GM19452 (cell line): ENCODE measurements around the gene DDX1.
"Not testable (repeated sequence)": the region's sequence is repeated elsewhere in the genome, so short reads cannot be mapped to it uniquely, and the experiment has no call there.

Experiments
- ATAC-seq: cut with Tn5 transposase; IDR thresholded peaks from one replicate; pipeline ENCODE4 v1.9.1; 2021; ENCODE audit not compliant: unreplicated experiment

DDX1 gene

DNA sequence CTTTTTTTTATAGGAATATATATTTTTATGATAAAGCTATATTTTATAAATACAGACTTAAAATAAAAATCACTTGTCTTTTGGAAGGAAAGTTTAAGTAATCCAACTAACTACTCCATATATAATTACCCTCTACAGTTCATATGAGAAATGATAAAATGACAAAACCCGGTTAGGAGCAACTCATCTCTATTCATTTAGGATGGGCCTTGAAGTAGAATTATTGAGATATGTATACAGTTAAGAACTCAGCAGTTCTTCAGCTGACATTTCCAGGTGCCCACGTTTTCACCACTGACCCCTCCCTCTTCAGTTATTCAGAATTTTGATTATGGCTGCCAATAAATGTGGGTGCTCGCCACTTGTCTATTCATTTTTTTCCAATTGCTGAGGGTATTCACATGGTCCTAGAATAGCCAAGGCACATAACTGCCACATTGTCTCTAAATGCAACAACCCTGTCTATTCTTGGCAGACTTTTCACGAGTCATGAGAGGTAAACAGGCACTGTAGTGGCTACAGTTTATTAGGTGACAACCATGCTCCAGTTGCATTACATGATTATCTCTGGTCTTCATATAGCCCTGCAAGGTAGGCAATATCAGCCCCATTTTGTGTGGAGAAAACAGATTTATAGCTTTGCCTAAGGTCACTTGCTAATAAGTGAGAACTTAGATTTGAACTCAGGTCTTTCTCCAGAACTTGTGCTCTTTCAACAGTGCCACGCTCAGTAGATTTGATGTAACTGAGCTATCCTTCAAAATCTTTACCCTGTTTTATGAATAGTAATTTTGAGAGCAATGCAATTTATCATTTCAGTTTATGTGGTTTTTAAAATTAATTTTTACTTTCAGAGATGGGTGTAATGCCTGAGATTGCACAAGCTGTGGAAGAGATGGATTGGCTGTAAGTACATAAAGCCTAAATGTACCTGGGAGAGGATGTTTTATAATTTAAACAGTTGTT lies 2.9 kb downstream of the DDX1 start:
- ATAC-seq = no peak

DNA sequence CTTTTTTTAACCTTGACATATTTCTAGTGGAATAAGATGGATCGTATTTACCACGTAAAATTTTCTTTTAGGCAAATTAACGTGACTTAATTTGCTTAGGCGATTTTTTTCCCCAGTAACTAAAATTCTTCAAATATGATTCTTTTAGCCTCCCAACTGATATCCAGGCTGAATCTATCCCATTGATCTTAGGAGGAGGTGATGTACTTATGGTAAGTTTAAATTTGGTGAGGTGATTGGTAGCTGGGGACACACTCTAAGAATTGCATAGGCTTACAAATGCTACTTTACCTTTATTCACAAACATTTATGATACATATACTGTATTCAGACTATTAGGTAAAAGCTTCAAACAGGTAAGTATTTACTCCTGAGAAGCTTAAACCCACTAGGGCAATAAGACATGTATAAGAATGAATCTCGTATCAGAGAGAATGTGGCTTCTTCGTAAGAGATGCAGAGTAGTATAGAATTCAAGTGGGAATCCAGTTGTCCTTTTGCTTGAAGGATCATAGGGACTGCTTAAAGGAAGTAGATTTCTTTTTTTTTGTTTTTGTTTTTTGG lies 3.8 kb downstream of the DDX1 start:
- ATAC-seq = no peak

DNA sequence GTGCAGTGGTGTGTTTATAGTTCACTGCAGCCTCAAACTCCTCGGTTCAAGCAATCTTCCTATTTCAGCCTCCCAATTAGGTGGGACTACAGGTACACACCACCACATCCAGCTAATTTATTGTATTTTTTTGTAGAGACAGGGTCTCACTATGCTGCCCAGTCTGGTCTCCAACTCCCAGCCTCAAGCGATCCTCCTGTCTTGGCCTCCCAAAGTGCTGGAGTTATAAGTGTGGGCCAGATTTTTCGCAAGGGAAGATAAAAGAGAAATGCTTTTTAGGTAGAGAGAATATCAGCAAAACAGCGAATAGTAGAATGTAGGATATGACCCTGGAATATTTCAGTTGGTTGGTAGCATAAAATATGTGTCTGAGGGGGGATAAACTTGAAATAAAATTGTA lies 4.3 kb downstream of the DDX1 start:
- ATAC-seq = no peak

DNA sequence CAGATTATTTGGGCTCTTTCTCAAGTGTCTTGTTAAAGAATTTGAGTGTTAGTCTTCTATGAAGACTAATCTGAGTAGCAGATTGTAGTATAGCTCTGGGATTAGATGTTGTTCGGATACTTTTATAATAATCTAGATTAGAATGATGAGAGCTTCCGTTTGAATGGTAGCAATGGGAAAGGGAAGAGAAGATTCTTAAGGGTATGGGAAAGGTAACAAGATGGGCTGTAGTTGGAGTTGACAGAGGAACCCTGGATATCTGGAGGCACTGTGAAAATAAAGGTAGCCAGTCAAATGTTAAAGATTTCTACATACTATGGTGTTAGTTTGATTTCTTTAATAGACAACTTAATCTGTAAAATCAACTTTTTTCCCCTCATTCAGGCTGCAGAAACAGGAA lies 4.7 kb downstream of the DDX1 start:
- no peak for ATAC-seq

DNA sequence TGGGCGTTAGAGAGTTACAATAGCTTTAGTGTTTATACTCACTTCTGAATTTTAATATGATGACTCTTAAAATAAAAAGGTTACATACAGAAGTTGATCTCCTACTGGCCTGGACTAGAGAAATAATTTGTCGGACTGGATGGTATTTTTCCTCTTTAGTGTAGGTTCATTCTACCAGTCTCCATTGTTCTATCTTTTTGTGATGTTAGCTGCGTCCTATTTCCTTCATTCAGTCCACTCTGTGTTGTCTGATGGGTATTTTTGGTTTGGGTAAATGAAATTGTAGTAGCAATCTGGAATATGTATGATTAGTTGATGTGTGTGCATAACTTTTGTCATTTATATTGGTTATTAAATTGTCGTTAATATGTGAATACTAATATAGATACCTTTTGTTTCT lies 5.3 kb downstream of the DDX1 start:
- ATAC-seq = no peak

DNA sequence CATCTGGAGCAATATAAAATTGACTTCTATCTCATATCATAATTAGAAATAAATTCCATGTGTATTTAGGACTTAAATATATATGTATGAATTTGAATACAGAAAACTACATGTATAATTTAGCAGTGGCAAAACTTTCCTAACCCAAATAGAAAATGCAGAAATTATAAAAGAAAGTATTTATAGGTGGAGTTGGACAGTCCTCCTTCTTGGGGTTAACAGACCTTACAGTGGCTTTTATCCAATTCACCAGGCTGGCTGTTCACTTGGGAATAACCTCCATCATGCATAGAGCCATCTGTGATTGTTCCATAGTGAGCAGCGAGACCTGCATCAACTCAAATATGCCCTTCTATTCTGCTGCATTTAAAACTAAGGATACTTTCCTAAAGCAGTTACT lies 8.3 kb downstream of the DDX1 start:
- no peak for ATAC-seq

DNA sequence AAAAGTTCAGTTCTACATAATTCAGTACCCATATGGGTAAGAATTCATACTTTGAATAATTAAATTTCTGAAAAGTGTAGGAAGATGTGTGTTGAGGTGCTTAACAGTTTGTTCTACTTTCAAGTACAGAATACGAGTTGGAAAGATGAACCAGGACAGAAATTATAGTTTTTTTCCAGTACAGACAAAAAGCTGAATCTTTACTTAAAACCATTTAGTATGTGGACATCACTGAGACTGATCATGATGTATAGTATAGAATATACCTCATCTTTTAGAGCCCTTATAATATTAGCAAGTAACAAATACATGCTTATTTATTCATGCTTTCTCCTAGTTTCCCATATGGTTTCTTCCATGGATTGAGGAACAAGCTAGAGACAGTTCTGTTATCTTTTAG lies 10.0 kb downstream of the DDX1 start:
- no peak for ATAC-seq

DNA sequence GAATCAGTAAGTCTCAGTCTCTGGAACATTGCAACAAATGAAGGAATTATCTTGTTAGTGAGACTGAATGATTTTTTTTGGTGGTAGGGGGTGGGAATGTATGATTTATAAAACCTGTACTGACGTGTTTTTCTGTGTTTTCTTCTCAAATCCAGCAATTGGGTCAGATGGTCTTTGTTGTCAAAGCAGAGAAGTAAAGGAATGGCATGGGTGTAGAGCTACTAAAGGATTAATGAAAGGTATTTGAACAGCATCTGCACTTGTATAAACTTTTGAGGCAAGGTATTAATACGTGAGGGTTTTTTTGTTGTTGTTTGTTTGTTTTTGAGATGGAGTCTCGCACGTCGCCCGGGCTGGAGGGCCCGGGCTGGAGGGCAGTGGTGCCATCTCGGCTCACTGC lies 10.7 kb downstream of the DDX1 start:
- ATAC-seq = no peak

DNA sequence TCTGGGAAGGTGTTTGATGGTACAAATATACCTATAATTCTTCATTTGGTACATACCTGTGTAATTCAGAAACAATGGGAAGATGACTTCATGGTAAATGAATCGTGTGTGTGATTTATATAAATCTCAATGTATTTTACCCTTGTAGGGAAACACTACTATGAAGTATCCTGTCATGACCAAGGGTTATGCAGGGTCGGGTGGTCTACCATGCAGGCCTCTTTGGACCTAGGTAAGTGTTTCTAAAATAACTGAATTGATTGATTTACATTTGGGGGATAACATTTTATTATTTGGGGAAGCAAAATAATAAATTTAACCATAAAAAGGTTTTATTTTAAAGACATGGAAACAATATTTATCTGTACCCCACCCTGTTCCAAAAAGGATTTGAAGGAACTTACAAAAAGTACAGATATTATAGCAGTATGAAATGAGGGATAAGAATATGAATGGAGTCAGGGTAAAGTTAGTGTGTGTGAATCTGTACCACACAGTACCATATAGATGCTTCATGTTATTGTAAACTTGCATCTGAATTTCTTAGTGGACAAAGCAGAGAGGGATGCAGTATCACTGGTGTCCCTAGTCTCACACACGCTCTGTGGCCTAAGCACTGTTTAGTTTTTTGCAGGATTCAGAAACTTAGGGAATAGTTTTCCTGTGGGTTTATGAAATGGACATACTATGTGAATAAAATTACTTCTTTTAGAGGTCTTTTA lies 11.5 kb downstream of the DDX1 start:
- no peak for ATAC-seq

DNA sequence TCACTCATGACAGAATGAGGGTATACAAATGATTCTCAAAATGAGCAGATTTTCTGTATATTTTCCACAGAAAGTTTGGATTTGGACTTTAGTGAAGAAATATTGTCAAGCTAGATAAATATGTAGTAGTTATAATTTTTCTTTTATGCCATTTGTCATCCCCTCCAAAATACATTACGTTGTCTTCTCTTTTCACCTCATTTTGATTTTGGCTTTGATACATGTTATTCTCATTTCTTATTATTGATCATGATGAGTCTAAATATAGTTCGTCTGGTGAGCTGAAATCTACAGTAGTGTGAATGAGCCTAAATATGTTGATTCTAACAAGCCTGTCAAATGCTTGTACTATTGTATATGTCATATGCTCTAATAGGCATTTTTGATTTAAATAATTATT lies 12.3 kb downstream of the DDX1 start:
- ATAC-seq = no peak

DNA sequence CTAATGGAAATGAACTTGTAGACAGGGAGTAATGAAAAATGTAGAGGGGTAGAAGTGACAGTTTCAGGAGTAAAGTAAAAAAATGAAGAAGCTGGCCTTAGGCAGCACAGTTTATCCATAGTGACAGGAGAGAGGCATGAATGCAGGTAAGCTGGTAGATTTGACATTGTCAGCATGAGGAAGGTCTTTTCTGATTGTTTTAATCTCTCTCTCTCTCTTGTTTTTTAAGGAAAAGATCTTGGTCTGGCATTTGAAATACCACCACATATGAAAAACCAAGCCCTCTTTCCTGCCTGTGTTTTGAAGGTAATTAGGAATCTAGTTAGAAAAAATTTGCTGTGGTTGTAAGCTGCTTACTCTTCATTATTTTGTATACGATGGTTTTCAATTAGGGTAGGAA lies 14.1 kb downstream of the DDX1 start:
- no peak for ATAC-seq

DNA sequence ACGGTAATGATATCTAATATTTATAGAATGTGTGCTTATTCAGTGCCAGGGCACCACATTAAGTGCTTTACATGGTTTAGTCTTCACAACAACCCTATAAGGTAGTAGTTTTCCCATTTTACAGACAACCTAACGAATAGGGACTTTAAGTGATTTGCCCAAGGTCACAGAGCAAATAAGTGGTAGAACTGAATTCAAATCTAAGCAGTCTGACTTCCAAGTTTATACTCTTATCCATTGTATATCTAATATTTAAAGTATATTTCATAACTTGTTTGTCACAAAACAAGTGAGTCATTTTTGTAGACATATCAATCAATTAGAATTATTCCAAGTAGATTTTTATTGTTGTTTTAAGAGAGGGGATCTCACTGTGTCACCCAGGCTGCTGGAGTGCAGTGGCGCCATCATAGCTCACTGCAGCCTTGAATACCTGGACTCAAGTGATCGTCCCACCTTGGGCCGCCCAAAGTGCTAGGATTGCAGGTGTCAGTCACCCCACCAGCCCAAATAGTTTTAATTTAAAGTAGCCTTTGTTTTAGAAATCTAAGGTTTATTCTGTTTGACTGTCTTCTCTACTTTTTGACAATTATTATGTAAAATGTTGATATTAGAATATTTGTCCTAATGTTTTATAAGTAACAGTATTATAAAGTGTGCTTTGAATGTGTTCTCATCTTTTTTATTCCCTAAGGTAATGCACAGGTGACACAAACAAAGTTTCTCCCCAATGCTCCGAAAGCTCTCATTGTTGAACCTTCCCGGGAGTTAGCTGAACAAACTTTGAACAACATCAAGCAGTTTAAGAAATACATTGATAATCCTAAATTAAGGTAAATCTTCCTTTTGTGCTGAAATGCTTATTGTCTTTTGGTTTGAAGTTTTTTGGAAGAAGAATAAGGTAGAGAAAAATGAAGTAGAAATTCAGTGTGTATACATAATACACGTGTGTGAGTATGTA lies 15.1 kb downstream of the DDX1 start:
- ATAC-seq = no peak

DNA sequence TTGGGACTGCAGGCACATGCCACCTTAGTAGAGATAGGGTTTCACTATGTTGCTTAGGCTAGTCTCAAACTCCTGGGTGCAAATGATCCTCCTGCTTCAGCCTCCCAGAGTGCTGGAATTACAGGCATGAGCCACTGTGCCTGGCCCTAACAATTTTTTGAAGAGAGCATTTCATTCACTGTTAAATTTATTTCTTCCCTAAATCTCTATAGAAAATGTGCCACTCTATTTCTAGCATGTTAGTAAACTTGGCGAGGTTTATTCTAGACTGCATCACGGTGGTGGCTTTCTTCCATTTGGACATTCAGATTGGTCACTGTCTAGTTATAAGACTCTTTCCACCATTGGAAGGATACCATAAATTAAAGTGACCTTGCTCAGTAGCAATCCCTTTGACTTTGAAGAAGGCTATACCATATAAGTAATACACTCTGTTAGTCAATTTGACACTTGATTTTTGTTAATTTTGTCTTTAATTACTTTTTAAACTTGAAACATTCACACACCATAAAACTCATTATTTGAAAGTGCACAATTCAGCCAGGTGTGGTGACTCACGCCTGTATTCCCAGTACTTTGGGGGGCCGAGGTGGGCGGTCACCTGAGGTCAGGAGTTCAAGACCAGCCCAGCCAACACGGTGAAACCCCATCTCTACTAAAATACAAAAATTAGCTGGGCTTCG lies 16.2 kb downstream of the DDX1 start:
- no peak for ATAC-seq

DNA sequence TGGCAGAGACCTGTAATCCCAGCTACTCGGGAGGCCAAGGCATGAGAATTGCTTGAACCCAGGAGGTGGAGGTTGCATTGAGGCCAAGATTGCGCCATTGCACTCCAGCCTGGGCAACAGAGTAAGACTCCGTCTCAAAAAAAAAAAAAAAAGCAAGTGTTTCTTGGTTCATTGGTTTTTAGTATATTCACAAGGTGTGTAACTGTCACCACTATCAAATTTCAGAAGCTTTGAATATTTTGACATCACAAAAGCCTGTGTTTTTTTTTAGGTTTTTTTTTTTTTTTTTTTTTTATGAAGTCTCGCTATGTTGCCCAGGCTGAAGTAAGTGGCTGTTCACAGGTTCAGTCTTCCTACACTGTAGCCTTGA lies 16.7 kb downstream of the DDX1 start:
- ATAC-seq = no peak

DNA sequence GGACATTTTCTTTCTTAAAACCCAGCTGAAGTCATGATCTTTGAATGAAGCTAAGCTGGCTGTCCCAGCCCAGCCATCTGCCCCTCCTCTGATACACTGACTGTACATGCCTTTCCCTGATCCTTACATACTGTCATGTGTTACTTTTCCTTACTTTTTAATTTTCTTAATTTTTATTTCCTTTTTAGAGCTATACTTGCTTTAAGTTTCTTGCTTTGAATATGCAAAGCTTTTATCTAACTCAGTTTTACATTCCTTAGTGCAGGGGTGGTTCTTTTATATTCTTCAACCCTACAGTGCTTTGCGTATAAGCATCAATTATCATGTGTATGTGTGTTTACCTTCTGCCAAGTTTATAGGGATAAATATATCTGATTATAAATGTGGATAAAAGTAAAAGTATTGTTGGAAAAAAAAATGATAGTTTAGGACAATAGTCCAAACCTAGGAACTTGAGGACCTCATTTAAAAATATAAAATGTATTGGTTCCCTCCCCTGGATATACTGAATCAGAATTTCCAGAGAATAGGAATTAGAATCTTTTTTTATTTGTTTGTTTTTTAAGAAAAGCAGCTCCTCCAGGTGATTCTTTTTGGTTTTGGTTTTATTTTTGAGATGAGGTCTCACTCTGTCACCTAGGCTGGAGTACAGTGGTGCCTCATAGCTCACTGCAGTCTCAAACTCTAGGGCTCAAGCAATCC lies 17.8 kb downstream of the DDX1 start:
- ATAC-seq = no peak

DNA sequence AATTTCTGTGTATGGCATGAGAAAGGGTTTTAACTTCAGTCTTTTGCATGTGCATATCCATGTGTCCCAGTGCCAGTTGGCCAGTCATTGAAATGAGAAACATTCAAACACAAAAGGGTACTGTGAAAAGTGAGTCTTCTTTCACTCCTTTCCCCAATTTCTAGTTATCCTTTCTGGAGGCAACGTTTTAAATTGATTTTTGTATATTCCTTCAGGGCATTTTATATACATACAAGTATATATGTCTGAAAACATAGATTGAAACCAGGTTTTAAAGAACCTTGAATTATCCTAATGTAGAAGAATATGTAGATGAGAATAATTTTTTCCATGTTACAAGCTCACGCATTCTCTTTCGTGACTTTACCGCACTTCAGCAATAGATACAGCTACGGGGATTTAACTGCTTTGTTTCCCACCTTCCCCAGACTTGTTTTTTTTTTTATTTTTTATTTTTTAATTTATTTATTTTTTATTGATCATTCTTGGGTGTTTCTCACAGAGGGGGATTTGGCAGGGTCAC lies 18.8 kb downstream of the DDX1 start:
- no peak for ATAC-seq

DNA sequence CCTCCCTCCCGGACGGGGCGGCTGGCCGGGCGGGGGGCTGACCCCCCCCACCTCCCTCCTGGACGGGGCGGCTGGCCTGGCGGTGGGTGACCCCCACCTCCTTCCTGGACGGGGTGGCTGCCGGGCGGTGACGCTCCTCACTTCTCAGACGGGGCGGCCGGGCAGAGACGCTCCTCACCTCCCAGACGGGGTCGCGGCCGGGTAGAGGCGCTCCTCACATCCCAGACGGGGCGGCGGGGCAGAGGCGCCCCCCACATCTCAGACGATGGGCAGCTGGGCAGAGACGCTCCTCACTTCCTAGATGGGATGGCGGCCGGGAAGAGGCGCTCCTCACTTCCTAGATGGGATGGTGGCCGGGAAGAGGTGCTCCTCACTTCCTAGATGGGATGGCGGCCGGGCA lies 20.4 kb downstream of the DDX1 start:
- ATAC-seq = not testable (repeated sequence)

DNA sequence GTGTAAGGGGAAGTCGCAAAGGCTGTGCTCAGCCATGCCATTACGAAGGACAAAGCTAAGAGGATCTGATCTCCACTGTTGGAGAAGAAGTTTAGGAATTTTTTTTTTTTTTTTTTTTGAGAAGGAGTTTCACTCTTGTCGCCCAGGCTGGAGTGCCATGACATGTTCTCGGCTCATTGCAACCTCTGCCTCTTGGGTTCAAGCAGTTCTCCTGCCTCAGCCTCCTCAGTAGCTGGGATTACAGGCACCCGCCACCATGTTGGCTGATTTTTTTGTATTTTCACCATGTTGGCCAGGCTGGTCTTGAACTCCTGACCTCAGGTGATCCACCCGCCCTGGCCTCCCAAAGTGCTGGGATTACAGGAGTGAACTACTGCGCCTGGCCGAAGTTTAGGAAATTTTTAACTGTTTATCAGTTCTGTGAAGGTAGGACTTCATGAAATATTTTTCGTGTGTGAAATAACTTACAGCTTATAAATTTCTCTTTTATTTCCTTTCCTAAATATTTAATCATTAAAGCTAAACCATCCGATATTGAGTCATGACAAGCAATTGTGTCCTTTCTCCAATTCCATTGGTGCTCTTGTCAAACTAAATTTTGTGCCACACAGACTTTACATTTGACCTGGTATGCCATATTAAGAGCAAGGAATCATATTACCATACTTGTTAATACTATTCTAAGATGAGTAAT lies 22.2 kb downstream of the DDX1 start:
- no peak for ATAC-seq
